HepG2 (cell line): ENCODE measurements around the gene MED13.
"Not testable (repeated sequence)": the region's sequence is repeated elsewhere in the genome, so short reads cannot be mapped to it uniquely, and the experiment has no call there.

ENCODE experiments used
- ZNF274 ChIP-seq: sonication (generic); formaldehyde crosslinking; IDR thresholded peaks from 2 replicates; pipeline ENCODE4 v1.5.1; 2020; ENCODE audit warnings: mild to moderate bottlenecking, missing genetic modification reagents
- TF ChIP-seq, protein P1 (sequence below): sonication (generic); formaldehyde crosslinking; IDR thresholded peaks from 2 replicates; pipeline ENCODE4 v1.8.0; 2022; ENCODE audit warnings: missing genetic modification reagents, mild to moderate bottlenecking, moderate library complexity, borderline replicate concordance
- TF ChIP-seq, protein P2 (sequence below): sonication (generic); formaldehyde crosslinking; IDR thresholded peaks from 2 replicates; pipeline ENCODE4 v1.8.1; 2022; ENCODE audit warnings: low read depth, mild to moderate bottlenecking, missing genetic modification reagents
- TF ChIP-seq, protein P3 (sequence below): IDR thresholded peaks from 2 replicates; pipeline ENCODE4 v1.6.1; 2016; ENCODE audit warnings: control low read depth

DNA sequence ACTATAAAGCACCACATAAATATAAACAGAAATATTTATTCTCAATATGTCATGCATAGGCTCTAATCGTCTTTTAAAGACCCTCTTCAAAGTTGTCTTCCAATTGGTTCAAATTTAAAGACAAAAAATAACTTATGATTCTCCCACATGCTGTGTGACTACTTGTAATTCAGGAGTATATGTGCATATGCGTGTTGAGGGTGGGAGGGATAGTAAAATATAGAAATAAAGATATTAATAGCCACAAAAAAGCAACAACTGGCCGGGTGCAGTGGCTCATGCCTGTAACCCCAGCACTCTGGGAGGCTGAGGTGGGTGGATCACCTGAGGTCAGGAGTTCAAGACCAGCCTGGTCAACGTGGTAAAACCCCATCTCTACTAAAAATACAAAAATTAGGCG, 170.8 kb downstream of the MED13 start:
- TF ChIP-seq ZNF274: not testable (repeated sequence)
- TF ChIP-seq, protein P1, sequence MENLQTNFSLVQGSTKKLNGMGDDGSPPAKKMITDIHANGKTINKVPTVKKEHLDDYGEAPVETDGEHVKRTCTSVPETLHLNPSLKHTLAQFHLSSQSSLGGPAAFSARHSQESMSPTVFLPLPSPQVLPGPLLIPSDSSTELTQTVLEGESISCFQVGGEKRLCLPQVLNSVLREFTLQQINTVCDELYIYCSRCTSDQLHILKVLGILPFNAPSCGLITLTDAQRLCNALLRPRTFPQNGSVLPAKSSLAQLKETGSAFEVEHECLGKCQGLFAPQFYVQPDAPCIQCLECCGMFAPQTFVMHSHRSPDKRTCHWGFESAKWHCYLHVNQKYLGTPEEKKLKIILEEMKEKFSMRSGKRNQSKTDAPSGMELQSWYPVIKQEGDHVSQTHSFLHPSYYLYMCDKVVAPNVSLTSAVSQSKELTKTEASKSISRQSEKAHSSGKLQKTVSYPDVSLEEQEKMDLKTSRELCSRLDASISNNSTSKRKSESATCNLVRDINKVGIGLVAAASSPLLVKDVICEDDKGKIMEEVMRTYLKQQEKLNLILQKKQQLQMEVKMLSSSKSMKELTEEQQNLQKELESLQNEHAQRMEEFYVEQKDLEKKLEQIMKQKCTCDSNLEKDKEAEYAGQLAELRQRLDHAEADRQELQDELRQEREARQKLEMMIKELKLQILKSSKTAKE (CRISPR knock-in tag): not testable (repeated sequence)
- TF ChIP-seq, protein P2, sequence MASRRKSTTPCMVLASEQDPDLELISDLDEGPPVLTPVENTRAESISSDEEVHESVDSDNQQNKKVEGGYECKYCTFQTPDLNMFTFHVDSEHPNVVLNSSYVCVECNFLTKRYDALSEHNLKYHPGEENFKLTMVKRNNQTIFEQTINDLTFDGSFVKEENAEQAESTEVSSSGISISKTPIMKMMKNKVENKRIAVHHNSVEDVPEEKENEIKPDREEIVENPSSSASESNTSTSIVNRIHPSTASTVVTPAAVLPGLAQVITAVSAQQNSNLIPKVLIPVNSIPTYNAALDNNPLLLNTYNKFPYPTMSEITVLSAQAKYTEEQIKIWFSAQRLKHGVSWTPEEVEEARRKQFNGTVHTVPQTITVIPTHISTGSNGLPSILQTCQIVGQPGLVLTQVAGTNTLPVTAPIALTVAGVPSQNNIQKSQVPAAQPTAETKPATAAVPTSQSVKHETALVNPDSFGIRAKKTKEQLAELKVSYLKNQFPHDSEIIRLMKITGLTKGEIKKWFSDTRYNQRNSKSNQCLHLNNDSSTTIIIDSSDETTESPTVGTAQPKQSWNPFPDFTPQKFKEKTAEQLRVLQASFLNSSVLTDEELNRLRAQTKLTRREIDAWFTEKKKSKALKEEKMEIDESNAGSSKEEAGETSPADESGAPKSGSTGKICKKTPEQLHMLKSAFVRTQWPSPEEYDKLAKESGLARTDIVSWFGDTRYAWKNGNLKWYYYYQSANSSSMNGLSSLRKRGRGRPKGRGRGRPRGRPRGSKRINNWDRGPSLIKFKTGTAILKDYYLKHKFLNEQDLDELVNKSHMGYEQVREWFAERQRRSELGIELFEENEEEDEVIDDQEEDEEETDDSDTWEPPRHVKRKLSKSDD: not testable (repeated sequence)
- TF ChIP-seq, protein P3, sequence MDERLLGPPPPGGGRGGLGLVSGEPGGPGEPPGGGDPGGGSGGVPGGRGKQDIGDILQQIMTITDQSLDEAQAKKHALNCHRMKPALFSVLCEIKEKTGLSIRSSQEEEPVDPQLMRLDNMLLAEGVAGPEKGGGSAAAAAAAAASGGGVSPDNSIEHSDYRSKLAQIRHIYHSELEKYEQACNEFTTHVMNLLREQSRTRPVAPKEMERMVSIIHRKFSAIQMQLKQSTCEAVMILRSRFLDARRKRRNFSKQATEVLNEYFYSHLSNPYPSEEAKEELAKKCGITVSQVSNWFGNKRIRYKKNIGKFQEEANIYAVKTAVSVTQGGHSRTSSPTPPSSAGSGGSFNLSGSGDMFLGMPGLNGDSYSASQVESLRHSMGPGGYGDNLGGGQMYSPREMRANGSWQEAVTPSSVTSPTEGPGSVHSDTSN (CRISPR knock-in tag): not testable (repeated sequence)
